ENCODE measurements around the gene HOXA13. TPM values are rescaled to one million over a fixed set of nuclear protein-coding genes. Genes with fewer than 3 reads are reported as not detected.
A peak's percentile ranks its signal among the peaks of the same experiment; 100 is the strongest.

Gene HOXA13
- total RNA-seq, 1 donor from 2014 or later = not detected

DNA sequence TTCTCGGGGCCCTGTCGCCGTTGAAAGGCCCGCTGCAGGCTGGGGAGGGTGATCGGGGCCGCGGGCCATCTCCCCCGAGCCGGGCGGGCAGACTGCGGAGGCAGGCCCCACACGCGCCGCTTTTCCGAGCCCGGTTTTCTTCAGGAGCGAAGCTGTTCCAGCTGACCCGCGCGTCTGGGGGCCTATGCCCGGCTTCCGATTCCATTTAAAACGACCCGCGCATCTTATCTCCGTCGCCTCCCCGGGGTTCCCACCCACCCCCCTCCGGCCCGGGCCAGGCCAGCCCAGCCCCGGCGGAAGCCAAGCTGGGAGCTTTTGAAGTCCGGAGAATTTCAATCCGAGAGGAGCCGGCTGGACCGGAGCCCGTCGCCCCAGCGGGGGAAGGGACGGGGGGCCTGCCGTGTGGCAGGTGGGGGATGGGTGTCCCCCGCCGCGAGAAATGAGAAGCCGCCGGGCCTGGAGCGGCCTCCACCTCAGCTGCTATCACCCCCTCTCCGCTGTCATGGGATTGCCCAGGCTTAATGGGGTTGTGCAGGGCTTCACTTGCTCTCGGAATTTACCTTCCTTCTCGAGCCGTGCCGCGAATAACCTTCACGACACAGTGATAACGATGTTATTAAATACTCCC is 39.6 kb upstream of the HOXA13 start:
- ATAC-seq = no peak
- intact Hi-C loops (cut with DNase I) = loop anchor here (10.0 kb wide), 1 partner anchor 335 kb away; no protein-coding TSS in a partner anchor
- DNase-seq (ENCODE audit: missing footprints) = peak; percentile 55

DNA sequence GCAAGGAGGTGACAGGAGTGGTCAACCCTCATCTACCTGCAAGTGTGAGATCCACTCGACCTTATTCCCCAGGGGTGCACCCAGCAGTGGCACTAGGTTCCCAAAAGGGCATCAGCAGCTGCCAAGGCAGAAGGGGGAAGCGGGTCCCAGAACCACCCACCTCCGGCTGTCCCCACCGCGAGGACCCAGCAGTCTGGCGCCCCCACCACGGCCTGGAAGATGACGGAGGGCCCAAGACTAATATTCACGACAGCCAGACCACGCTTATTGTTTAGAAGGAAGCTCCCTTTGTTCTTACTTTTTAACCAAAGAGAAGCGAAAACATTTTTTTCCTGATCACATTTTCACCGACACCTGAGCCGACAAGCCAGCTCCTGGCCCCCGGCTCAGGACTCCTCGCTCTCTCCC is 39.1 kb upstream of the HOXA13 start:
- ATAC-seq = no peak
- intact Hi-C loops (cut with DNase I) = loop anchor here (10.0 kb wide), 1 partner anchor 336 kb away; no protein-coding TSS in a partner anchor
- peak; percentile 62 for DNase-seq (ENCODE audit: missing footprints)

DNA sequence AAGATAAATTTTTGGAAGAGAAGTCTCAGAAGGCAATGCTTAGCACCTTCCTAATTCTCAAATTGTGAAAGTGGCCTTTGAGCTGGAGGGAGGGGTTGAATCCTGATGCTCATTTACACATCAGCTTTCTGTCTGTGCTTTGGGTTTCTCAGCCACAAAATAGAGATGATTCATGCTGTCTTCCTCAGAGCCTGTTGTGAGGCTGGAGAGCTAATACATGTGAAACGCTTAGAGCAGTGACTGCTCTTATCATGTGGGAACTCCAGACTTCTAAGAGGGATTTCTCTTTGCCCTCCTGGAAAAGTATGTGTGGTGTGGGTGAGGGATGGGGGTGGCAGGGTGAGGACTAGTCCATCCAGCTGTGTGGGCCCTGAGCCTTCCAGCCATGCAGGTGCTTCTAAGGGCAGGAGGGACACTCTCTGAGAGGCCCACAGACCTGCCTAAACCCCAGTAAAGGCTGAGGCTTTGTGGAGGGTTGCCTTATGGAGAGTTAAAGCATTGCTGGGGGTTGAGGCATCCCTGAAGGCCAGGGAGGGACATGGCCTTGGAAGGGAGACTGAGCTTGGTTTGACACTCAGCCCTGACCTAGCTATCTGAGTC is 37.9 kb upstream of the HOXA13 start:
- DNase-seq (ENCODE audit: missing footprints) (no peak), ATAC-seq (no peak)
- intact Hi-C loops (cut with DNase I) = loop anchor here (10.0 kb wide), 1 partner anchor 337 kb away; no protein-coding TSS in a partner anchor

DNA sequence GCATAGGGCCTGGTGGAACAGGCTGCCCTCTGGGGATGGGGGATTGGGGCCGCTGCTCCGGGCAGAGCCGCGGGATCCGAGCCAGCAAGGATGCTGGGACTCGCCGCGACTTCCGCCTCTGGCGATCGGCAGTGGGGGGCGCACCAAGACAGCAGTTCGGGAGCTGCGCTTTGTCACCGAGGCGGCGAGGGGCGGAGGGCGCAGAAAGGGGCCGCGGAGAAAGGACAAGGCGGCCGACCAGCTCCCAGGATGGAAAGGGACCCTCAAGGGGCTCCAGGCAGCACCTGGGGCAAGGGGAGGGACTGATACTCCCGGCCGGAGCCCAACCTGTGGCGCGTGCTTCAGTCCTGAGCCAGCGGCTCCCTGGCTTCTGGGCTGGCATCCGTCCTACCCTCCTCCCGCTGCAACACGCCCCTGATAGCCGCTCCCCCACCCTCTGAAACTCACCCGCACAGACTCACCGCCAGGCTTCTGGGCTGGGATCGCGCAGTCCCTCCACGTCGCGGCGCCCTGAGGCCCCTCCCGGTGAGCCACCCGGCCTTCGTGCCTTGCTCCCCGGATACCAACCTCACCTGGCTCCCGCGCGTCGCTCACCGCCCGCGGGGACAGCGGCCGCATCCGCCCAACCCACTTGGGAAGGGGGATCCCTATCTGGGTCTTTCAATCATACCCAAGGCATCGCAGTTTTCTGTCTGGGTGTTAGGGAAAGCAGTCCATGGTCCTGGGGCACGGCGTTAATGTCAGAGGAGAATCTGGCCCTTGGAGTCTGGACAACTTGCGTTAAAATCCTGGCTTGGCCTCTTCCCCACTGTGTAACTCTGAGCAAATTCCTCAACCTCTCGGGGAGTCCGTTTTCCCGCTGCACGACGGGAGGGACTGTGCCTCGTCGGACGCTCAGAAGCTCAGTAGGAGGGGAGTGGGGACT is 35.8 kb upstream of the HOXA13 start:
- peak; percentile 56 for ATAC-seq
- intact Hi-C loops (cut with DNase I) = loop anchor here (10.0 kb wide), 1 partner anchor 339 kb away; no protein-coding TSS in a partner anchor
- DNase-seq (ENCODE audit: missing footprints) = peak; percentile 75

DNA sequence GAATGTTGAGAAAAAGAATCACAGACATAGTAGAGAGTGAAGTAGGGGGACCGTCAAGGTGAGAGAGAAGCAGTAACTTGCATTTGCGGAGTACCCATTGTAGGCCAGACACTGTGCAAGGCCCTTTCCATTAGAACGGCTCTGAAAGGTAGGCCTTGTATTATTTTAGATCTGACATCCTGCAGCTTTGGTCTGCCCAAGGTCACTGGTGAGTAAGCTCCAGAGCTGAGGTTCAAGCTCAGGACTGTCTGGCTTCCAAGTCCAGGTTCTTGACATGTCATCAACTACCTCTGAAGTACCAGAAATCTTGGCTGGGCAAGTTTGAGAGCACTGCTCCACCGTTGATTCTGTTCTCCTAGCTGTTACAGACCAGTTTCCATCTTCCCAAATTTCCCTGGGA is 29.6 kb upstream of the HOXA13 start:
- intact Hi-C loops (cut with DNase I) = no loop called here
- DNase-seq (ENCODE audit: missing footprints) (no peak), ATAC-seq (no peak)

DNA sequence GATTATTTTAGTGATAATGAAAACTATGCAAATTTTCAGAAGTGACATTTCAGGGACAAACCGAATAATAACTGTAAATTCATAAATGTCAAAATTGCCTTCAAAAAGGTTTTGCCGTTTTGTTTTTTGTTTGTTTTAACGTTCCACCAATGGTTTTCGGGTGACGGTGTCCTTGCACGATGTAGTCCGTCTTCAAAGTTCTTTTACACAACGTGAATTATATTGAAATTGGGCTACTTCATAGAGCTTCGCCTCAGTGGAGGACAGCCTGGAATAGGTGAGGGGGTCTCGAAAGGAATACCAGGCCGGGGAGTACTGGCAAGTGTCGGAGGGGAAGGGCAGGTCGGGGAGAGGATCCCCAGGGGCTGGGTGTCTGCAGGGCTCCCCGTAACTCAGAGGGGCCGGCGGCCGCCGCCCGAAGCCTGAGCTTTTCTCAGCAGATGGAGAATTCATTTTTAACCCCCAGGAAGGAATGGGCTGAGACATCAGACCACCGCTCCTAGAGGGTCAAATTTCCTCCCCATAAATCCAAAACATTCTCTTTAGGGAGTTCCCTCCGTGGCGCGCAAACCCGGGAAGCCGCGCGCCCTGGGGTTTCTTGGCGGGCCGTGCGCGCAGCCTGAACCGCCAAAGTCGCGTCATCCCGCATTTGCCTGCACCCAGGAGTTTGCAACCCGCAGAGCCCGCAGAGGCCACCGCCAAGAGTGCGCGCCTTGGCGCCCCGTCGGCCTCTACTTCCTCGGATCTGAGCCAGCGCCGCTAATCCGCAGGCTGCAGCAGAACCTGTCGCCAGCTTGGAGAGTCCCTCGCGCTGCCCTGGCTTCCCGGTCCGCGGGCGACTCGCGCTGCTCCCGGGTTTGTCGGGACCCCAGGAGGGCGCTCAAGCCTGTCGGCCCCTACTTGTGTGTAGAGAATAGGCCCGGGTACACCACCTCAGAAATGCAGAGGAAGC is 25.4 kb upstream of the HOXA13 start:
- ATAC-seq (no peak), DNase-seq (ENCODE audit: missing footprints) (no peak)
- intact Hi-C loops (cut with DNase I) = no loop called here

DNA sequence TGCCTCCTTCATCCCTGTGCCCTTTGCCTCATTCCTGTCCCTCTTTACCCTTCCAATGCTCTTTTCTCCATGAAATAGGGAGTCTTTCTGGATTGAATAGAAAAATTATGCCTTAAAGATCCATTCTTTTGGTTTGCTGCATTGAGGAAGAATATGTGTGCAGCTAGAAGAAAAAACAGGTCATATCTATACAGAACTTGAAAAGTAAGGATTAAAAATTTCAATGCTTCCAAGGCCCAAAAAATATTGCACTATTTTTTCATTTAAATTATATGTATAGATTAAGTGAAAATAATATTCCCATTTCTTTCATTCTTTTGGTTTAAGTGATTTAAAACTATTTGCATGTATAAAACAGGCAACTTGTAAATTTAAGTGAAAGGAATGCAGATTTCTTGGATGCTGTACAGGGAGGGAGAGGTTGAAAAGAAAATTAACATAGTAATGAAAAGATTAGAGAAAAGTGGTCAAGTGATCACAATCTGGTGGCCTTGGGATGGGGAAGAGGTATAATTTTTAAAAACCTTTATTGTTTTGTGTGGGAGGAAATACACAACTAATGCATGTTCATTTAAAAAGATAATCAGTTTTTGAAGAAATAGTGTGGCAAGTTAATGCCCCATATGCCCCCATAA is 24.2 kb upstream of the HOXA13 start:
- DNase-seq (ENCODE audit: missing footprints) (no peak), ATAC-seq (no peak)
- intact Hi-C loops (cut with DNase I) = no loop called here

DNA sequence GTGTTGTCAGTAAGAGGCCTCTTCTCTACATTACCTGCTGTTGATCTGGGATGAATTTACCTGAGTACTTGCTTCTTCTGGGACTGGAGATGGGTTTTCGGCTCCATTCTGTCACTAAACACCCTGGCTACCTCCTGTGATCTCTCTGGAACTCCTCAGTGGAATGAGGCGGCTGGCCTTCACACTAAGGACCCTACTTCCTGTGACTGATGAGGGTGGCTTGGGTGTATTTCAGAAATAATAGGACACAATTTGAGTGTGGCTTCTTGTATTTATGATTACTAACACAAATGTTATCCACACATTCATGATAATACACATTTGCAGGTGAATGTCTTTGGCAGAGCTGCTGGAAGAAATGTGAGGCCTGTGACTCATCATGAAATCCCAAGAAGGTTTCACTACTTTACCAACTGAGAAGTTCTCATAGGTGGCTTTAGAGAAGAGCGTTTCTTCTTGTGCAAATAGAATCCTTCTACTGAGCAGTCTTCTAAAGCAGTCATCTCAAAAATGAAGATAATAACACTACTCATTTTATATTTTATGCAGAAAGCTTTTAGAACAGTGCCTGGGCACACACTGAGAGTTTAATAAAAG is 21.4 kb upstream of the HOXA13 start:
- intact Hi-C loops (cut with DNase I) = no loop called here
- ATAC-seq (no peak), DNase-seq (ENCODE audit: missing footprints) (no peak)

DNA sequence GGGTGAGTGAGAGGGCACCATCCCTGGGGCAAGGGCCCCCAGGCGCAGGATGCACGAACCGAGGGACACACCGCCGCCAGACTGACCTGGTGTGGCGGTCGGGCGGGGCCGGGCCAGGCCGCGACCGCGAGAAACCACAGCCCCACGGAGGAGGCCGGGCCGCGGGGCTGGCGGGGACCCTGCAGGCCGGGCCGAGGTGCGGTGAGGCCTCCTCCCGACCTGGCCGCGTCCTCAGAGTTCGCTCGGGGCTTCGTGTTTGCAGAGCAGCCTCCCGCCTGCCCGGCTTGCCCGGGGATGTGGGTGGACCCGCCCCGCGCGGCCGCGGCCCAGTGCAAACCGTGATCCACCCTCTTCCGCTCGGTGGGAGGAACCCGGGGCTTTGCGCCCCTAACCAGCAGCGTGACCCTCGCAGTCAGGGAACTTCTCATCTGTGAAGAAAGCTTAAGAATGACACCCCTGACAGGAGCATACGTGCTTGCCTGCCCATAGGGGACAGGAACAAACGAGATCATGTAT is 20.6 kb upstream of the HOXA13 start:
- intact Hi-C loops (cut with DNase I) = no loop called here
- ATAC-seq (no peak), DNase-seq (ENCODE audit: missing footprints) (no peak)

DNA sequence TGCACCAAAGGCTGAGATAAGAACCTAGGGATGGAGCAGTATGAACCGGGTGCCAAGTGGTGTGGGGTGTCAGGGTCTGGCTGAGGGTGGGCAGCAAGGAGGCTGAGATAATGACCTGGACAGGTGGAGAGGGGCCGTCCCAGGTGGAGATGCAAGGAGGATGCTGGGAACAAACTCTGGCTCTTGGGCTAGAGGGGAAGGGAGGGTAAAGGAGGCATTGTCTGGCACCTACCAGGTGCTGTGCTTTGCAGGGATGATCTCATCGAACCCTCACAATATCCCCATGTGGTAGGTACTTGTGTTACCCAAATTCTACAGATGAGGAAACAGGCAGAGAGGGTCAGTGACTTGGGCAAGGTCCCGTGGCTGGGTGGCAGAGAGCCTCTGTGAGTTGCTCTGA is 19.9 kb upstream of the HOXA13 start:
- intact Hi-C loops (cut with DNase I) = loop anchor here (10.0 kb wide), 1 partner anchor 555 kb away; no protein-coding TSS in a partner anchor
- DNase-seq (ENCODE audit: missing footprints) (no peak), ATAC-seq (no peak)

DNA sequence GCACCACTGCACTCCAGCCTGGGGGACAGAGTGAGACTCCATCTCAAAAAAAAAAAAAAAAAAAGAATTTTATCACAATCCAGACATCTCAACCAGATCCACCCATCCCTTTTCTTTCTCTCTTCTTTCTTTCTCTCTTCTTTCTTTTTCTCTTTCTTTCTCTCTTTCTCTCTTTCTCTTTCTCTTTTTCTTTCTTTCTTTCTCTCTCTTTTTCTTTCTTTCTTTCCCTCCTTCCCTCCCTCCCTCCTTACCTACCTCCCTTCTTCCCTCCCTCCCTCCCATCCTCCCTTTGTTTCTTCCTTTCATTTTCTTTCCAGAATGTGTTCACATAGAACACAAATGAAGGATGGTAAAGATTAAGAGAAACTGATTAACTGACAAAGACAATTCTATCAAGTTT is 18.1 kb upstream of the HOXA13 start:
- no peak for ATAC-seq
- DNase-seq (ENCODE audit: missing footprints) = no peak
- intact Hi-C loops (cut with DNase I) = loop anchor here (10.0 kb wide), 1 partner anchor 557 kb away; no protein-coding TSS in a partner anchor

DNA sequence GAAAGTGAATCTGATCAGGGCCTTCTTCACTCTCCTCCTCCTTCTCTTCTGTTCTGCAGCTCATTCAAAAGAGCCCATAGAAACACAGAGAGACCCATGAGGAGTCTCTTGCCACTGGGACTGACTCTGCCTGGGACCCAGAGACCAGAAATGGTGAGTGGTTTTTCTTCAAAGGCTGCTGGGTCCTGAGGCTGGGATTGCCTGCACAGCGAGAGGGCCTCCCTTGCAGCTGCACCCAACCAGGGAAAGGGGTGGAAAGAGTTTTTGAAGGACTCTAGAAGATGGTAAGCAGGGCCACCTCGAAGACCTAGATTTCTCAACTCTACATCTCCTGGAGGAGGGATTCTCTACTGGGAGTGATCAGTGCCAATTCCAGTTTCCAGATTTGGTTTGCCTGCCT is 15.5 kb upstream of the HOXA13 start:
- DNase-seq (ENCODE audit: missing footprints) (no peak), ATAC-seq (no peak)
- intact Hi-C loops (cut with DNase I) = loop anchor here (10.0 kb wide), 1 partner anchor 559 kb away; no protein-coding TSS in a partner anchor

DNA sequence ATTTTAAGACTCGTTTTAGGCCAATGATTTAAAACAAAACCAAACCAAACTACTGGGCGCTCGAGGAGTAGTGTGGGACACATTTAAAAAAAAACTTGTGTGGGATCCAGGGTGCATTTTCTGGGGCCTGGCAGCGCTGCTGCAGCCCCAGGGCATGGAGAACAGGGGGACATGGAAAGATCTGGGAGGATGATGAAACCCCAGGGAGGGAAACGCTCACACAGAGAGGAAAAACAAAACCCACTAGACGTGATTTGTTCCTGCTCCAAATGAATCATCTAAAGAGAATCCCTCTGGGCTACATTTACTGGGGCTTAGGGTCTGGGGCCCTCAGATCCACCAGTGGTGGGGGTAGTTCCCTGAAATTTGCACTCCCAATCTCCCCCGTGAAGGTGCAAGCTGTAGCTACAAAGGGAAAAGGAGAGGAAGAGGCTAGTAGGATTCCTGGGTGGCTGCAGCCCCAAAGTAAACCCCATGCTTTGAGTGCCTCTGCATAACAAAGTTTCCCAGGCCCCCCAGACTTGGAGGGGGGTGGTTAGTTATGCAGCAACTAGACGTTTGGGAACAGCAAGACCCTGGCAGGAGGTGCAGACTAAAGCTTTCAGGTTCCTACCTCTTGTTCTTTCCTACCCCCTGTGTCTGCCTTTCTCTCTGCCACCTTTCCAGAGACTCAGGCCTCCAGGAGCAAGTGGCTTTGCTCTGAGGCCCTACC is 14.5 kb upstream of the HOXA13 start:
- ATAC-seq = no peak
- no peak for DNase-seq (ENCODE audit: missing footprints)
- intact Hi-C loops (cut with DNase I) = loop anchor here (5.0 to 10.0 kb wide), 3 partner anchors 363 to 708 kb away; no protein-coding TSS in a partner anchor

DNA sequence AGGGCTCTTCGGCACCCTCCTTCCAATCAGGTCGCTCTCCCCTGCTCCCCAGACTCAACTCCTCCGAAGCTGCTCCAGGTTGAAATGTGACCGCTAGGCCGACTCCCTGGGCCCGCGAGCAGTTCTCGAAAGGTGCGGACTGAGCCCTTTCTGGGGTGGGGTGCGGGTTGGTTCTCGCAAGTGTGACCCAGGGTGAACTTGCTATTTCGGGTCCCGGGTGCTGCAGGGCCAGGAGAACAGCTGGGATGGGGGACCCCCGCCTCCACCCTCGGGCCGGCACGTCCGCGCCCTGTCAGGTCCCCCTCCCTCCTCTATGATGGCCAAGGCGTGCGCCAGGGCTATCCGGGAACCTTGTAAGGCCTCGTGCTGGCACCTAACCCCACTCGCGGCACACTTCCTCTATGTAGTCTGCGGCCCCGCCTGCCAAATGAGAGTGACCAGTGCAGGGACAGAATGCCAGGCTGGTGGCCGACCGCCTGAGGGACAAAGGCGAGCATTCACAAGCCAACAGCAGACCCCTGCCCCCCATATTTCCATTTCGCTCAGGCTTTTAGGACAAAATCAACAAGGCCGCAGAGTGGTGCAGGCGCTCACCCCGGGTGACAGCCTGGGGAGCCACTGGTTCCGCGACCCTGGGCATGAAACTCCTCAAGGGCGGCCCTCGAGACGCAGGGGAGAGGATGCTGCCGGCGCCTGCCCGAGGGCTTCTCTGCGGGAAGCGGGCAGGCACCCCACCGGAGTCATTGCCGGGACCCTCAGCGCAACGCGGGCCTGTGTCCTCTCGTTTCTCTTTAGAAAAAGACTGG is 13.7 kb upstream of the HOXA13 start:
- no peak for DNase-seq (ENCODE audit: missing footprints)
- ATAC-seq = no peak
- intact Hi-C loops (cut with DNase I) = loop anchor here (5.0 to 10.0 kb wide), 3 partner anchors 364 to 709 kb away; no protein-coding TSS in a partner anchor

DNA sequence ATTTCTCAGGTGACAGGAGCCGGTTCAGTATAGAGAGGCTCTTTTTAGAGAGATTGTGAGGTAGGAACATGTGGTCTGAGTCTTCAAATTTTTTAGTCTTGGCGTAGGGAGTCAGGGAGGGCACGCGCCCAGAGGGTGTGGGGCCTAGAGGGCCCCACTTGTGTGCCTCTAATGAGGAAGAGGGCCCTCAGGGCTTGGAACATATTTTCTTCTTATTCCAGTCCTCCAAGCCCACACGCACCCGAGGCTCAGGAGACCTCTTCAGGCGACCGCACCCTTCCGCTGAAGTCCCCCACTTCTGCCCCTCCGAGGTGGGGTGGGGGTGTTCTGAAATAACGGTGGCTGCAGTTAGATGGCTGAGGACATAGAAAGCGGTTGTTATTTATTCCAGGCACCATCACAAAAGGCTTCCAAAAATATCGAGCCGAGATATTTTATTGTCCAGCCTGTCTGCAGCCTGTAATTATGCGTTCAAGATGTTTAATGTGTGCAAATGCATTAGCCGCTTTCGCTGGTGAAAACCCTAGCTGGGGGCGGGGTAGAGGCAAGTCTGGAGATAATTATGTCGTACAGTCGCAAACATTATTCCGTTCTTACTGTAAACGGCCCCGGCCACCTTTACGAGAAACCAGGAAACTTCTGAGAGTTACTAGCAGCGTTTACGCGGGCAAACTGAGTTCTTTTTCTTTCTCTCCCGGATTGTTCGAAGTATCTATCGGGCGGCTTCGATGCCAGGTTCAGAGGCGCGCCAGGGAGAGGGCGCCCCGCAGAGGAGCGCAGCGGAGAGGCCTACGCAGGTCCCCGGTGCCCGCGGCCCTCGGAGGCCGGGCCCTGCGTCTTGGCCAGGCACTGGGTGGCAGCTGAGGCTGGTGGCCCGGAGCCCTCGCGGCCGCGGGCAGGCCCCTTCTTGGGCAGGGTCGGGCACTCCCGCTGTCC is 12.9 kb upstream of the HOXA13 start:
- ATAC-seq (no peak), DNase-seq (ENCODE audit: missing footprints) (no peak)
- intact Hi-C loops (cut with DNase I) = loop anchor here (5.0 to 10.0 kb wide), 3 partner anchors 365 to 710 kb away; no protein-coding TSS in a partner anchor
